Body of pancreas (tissue), 4 donors: Measurements from ENCODE around the gene LRRC32.
"Not testable (repeated sequence)": the region's sequence is repeated elsewhere in the genome, so short reads cannot be mapped to it uniquely, and the experiment has no call there.

Experiments
- POLR2A ChIP-seq, 3 donors: fragments of 450-650 bp; IDR thresholded peaks; one replicate each; pipeline ENCODE4 v1.6.1; 2016; ENCODE audit warnings: antibody characterized with exemption in 3 of 3, mild to moderate bottlenecking in 2 of 3
- TF ChIP-seq, protein P1 (sequence below), 7 experiments: fragments of 450-650 bp in 4 of 7; fragments of 200-600 bp in 3 of 7; sonication (generic) in 3 of 7; IDR thresholded peaks; one replicate each; pipeline ENCODE4 v1.5.1; 2016 to 2019; ENCODE audit warnings: antibody characterized with exemption in 7 of 7

DNA sequence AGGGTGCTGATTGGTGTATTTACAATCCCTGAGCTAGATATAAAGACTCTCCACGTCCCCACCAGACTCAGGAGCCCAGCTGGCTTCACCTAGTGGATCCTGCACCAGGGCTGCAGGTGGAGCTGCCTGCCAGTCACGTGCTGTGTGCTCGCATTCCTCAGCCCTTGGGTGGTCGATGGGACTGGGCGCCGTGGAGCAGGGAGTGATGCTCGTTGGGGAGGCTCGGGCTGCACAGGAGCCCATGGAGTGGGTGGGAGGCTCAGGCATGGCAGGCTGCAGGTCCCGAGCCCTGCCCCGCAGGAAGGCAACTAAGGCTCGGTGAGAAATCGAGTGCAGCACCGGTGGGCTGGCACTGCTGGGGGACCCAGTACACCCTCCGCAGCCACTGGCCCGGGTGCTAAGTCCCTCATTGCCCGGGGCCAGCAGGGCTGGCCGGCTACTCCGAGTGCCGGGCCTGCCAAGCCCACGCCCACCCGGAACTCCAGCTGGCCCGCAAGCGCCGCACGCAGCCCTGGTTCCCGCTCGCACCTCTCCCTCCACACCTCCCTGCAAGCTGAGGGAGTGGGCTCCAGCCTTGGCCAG is 61.6 kb downstream of the LRRC32 start:
- TF ChIP-seq POLR2A (IDR thresholded peaks at IDR 0.05) = not testable (repeated sequence)
- TF ChIP-seq, protein P1, sequence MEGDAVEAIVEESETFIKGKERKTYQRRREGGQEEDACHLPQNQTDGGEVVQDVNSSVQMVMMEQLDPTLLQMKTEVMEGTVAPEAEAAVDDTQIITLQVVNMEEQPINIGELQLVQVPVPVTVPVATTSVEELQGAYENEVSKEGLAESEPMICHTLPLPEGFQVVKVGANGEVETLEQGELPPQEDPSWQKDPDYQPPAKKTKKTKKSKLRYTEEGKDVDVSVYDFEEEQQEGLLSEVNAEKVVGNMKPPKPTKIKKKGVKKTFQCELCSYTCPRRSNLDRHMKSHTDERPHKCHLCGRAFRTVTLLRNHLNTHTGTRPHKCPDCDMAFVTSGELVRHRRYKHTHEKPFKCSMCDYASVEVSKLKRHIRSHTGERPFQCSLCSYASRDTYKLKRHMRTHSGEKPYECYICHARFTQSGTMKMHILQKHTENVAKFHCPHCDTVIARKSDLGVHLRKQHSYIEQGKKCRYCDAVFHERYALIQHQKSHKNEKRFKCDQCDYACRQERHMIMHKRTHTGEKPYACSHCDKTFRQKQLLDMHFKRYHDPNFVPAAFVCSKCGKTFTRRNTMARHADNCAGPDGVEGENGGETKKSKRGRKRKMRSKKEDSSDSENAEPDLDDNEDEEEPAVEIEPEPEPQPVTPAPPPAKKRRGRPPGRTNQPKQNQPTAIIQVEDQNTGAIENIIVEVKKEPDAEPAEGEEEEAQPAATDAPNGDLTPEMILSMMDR (IDR thresholded peaks at IDR 0.05) = not testable (repeated sequence)
